ENCODE measurements around the gene MYO1B. TPM values are rescaled to one million over a fixed set of nuclear protein-coding genes. Genes with fewer than 3 reads are reported as not detected.

The MYO1B gene
- total and polyA plus RNA-seq, 4 donors: 46.0 to 286 (median 88.1) TPM

DNA sequence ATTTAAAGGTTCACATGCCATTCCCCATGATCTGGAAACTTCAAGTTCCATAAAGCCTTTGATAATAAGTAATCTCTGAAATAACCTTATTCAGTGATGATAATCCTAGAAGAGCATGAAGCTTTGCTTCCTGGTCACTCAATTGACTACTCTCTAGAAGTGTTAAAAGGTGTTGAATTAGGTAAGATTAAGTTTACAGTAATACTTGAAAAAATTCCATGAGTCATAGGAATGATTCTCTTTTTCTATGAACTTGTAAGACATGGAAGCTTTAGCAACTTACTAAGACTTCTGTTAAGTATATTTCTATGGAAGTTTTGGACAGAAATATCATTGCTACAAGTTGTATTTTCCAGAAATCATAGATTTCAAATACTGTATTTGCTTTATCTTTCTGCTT, 100.6 kb downstream of the MYO1B start:
- no peak for ATAC-seq (ENCODE audit: insufficient read depth, low FRiP score)
- Histone ChIP-seq H3K9me3 (ENCODE audit: control insufficient read depth in 4 of 4, insufficient read depth in 3 of 4, low read length in 3 of 4) (no peaks in the 10 kb centered on the region), H3K4me3 (no peak overlapping the region), H3K36me3 (ENCODE audit: control insufficient read depth in 4 of 4, insufficient read depth in 4 of 4, low read length in 4 of 4) (peaks cover 0 to 23% (median 3%) of the 10 kb centered on the region in 4 donors), H3K27me3 (ENCODE audit: control insufficient read depth in 3 of 3, insufficient read depth in 3 of 3, low read length in 2 of 3) (no peaks in the 10 kb centered on the region), H3K9ac (ENCODE audit: insufficient read depth in 1 of 2, low read length in 2 of 2) (no peak overlapping the region), H3K27ac (ENCODE audit: low read depth in 1 of 2, low read length in 1 of 2) (no peak overlapping the region), H3K4me1 (ENCODE audit: control insufficient read depth in 5 of 5, insufficient read depth in 5 of 5, low read length in 5 of 5) (peaks cover 2 to 21% (median 8%) of the 10 kb centered on the region in 5 donors)
- TF ChIP-seq, protein P1, sequence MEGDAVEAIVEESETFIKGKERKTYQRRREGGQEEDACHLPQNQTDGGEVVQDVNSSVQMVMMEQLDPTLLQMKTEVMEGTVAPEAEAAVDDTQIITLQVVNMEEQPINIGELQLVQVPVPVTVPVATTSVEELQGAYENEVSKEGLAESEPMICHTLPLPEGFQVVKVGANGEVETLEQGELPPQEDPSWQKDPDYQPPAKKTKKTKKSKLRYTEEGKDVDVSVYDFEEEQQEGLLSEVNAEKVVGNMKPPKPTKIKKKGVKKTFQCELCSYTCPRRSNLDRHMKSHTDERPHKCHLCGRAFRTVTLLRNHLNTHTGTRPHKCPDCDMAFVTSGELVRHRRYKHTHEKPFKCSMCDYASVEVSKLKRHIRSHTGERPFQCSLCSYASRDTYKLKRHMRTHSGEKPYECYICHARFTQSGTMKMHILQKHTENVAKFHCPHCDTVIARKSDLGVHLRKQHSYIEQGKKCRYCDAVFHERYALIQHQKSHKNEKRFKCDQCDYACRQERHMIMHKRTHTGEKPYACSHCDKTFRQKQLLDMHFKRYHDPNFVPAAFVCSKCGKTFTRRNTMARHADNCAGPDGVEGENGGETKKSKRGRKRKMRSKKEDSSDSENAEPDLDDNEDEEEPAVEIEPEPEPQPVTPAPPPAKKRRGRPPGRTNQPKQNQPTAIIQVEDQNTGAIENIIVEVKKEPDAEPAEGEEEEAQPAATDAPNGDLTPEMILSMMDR (IDR thresholded peaks at IDR 0.05; ENCODE audit: control extremely low read depth, extremely low read depth): no peak
- DNase-seq: no peak

DNA sequence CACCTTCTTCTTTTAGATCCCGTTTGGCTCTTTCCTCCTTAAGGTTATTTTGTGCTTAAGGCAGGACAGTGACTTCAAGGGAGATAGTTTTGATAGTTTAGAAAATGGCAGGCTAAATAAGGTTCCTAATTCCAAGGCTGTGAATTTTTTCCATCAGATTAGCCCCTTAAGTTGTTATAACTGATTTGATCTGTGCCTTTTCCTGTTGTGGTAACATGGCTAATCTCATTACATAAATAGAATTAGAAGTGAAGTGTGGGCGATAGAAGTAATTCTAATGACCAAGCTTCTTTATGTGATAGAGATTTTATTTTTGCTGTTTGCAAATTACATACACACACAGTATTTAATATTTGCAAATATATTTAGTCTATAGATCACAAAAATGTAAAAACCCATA, 102.0 kb downstream of the MYO1B start:
- 72 to 86% methylated on average over 2 of the region's 2 CpGs for WGBS, 2 donors
- TF ChIP-seq, protein P1 (IDR thresholded peaks at IDR 0.05; ENCODE audit: control extremely low read depth, extremely low read depth): no peak
- Histone ChIP-seq H3K27ac (ENCODE audit: low read depth in 1 of 2, low read length in 1 of 2) (no peak overlapping the region), H3K9me3 (ENCODE audit: control insufficient read depth in 4 of 4, insufficient read depth in 3 of 4, low read length in 3 of 4) (no peaks in the 10 kb centered on the region), H3K36me3 (ENCODE audit: control insufficient read depth in 4 of 4, insufficient read depth in 4 of 4, low read length in 4 of 4) (peaks cover 0 to 23% (median 4%) of the 10 kb centered on the region in 4 donors), H3K4me3 (no peak overlapping the region), H3K9ac (ENCODE audit: insufficient read depth in 1 of 2, low read length in 2 of 2) (no peak overlapping the region), H3K4me1 (ENCODE audit: control insufficient read depth in 5 of 5, insufficient read depth in 5 of 5, low read length in 5 of 5) (peaks cover 2 to 21% (median 7%) of the 10 kb centered on the region in 5 donors), H3K27me3 (ENCODE audit: control insufficient read depth in 3 of 3, insufficient read depth in 3 of 3, low read length in 2 of 3) (no peaks in the 10 kb centered on the region)
- no peak for ATAC-seq (ENCODE audit: insufficient read depth, low FRiP score)
- no peak for DNase-seq

DNA sequence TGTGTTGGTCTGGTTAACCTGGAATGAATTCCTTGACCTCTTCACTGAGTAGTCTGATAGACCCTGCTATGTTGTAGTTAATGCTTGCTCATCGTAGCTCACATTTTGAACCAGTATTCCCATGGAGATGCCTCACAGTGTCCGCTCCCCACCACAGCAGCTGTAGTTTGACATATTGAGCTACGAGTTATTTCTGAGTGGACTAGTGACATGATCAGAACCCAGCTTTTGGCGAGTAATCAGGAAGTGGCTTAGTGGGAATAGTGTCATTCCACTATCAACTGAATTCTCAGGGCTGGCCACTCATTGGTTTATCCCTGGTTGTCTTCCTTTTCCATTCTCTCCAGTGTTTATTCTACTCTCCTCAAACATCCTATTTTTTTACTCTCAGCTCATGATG, 102.7 kb downstream of the MYO1B start:
- H3K4me1 ChIP-seq (ENCODE audit: control insufficient read depth in 5 of 5, insufficient read depth in 5 of 5, low read length in 5 of 5): peaks cover 2 to 18% (median 6%) of the 10 kb centered on the region in 5 donors
- H3K4me3 ChIP-seq: no peak overlapping the region
- DNase-seq (no peak), ATAC-seq (ENCODE audit: insufficient read depth, low FRiP score) (no peak)
- H3K36me3 ChIP-seq (ENCODE audit: control insufficient read depth in 4 of 4, insufficient read depth in 4 of 4, low read length in 4 of 4): peaks cover 0 to 20% (median 3%) of the 10 kb centered on the region in 4 donors
- H3K9ac ChIP-seq (ENCODE audit: insufficient read depth in 1 of 2, low read length in 2 of 2): no peak overlapping the region
- no peaks in the 10 kb centered on the region for H3K27me3 ChIP-seq (ENCODE audit: control insufficient read depth in 3 of 3, insufficient read depth in 3 of 3, low read length in 2 of 3)
- 84 to 87% methylated on average over 4 of the region's 4 CpGs for WGBS, 2 donors
- H3K9me3 ChIP-seq (ENCODE audit: control insufficient read depth in 4 of 4, insufficient read depth in 3 of 4, low read length in 3 of 4): no peaks in the 10 kb centered on the region
- TF ChIP-seq, protein P1 (IDR thresholded peaks at IDR 0.05; ENCODE audit: control extremely low read depth, extremely low read depth): no peak
- H3K27ac ChIP-seq (ENCODE audit: low read depth in 1 of 2, low read length in 1 of 2): no peak overlapping the region

DNA sequence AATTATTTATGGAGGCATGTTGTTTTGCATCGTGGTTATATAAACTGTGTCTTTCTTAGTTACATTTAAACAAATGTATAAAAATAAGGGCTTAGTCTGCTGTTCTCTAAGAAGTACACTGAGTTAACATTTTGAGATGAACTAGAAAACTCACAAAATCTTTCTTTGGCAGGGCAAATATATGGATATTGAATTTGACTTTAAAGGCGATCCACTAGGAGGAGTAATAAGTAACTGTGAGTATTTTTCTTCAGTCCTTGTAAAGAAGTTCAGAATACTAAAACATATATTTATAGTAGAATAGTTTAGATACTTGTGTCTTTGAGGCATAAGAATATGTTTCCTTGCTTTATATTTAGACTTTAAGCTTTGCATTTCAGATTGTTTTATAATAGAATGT, 104.8 kb downstream of the MYO1B start:
- peaks cover 0 to 22% (median 4%) of the 10 kb centered on the region in 4 donors for H3K36me3 ChIP-seq (ENCODE audit: control insufficient read depth in 4 of 4, insufficient read depth in 4 of 4, low read length in 4 of 4)
- no peak overlapping the region for H3K27ac ChIP-seq (ENCODE audit: low read depth in 1 of 2, low read length in 1 of 2)
- ATAC-seq (ENCODE audit: insufficient read depth, low FRiP score): no peak
- H3K27me3 ChIP-seq (ENCODE audit: control insufficient read depth in 3 of 3, insufficient read depth in 3 of 3, low read length in 2 of 3): no peaks in the 10 kb centered on the region
- H3K9me3 ChIP-seq (ENCODE audit: control insufficient read depth in 4 of 4, insufficient read depth in 3 of 4, low read length in 3 of 4): no peaks in the 10 kb centered on the region
- peaks cover 0 to 11% (median 2%) of the 10 kb centered on the region in 5 donors for H3K4me1 ChIP-seq (ENCODE audit: control insufficient read depth in 5 of 5, insufficient read depth in 5 of 5, low read length in 5 of 5)
- H3K4me3 ChIP-seq: no peak overlapping the region
- DNase-seq: no peak
- TF ChIP-seq, protein P1 (IDR thresholded peaks at IDR 0.05; ENCODE audit: control extremely low read depth, extremely low read depth): no peak
- 76 to 86% methylated on average over 2 of the region's 2 CpGs for WGBS, 2 donors
- H3K9ac ChIP-seq (ENCODE audit: insufficient read depth in 1 of 2, low read length in 2 of 2): no peak overlapping the region
